K562 (cell line): ENCODE results near the gene EPHX1. TPM values are rescaled to one million over a fixed set of nuclear protein-coding genes. Genes with fewer than 3 reads are reported as not detected.

Experiments
- ATAC-seq: fragments of 200-7000 bp; cut with Tn5 transposase; 3 replicates; pipeline ENCODE4 v1.9.1; 2020; ENCODE audit warnings: moderate library complexity
- BruUV-seq: library from RNA; stranded (reverse); fragments of 400-500 nt; replicated peaks from 2 replicates; lab custom pipeline; 2021; lab: Mats Ljungman, UMichigan
- CTCF ChIA-PET: fragments of 300-600 bp; formaldehyde crosslinking; extraction: SDS; loops from one replicate; lab custom pipeline; 2021; ENCODE audit warnings: low intra/inter-chr PET ratio; lab: Yijun Ruan, JAX
- POLR2A ChIA-PET: fragments of 300-600, 350-650 bp; sonication (Branson Sonifier 250); formaldehyde crosslinking; extraction: SDS; loops from one replicate; lab custom pipeline; 2021; ENCODE audit warnings: antibody characterized with exemption, inconsistent platforms; lab: Yijun Ruan, JAX
- DNase-seq, 4 experiments: peaks; one replicate each; pipeline versions ENCODE4 v3.0.0 to v3.0.0-alpha.2; 2011 to 2018; ENCODE audit warnings: low spot score in 3 of 4, mixed read lengths in 3 of 4; ENCODE audit errors: extremely low read depth in 1 of 4
- FAIRE-seq: peaks from 2 replicates; lab custom pipeline; 2011; peaks lifted over from hg19 to GRCh38; lab: Jason Lieb, UNC
- H2AFZ ChIP-seq: 2 replicates; pipeline ENCODE4 v1.6.0; 2011; ENCODE audit warnings: low read depth, low read length, control low read depth, inconsistent platforms
- H3K27ac ChIP-seq: fragments of 200-600 bp; 3 replicates; pipeline ENCODE4 v1.8.0; 2011; ENCODE audit warnings: low read depth, mild to moderate bottlenecking, control low read depth, inconsistent platforms, low read length, moderate library complexity, mixed read lengths; ENCODE audit errors: extremely low read depth
- H3K27me3 ChIP-seq, 2 experiments: fragments of 300-600 bp in 1 of 2; 2 replicates in 1 of 2; 3 replicates in 1 of 2; pipeline versions ENCODE4 v1.6.0 to v1.8.0; 2011; ENCODE audit warnings: inconsistent platforms in 2 of 2, low read length in 2 of 2, mild to moderate bottlenecking in 1 of 2, mixed read lengths in 1 of 2, moderate library complexity in 1 of 2; ENCODE audit not compliant: control insufficient read depth in 2 of 2, insufficient read depth in 2 of 2
- H3K36me3 ChIP-seq: fragments of 300-600 bp; 3 replicates; pipeline ENCODE4 v1.8.0; 2011; ENCODE audit warnings: mild to moderate bottlenecking, low read length, inconsistent platforms; ENCODE audit not compliant: control insufficient read depth, insufficient read depth
- H3K4me1 ChIP-seq, 2 experiments: fragments of 200-600 bp in 1 of 2; replicated peaks in 1 of 2; 2 replicates in 1 of 2; 3 replicates in 1 of 2; pipeline versions ENCODE4 v1.5.1 to v1.8.0; 2011; ENCODE audit warnings: inconsistent platforms in 2 of 2, low read length in 2 of 2, mild to moderate bottlenecking in 1 of 2, mixed read lengths in 1 of 2, moderate library complexity in 1 of 2; ENCODE audit not compliant: control insufficient read depth in 2 of 2, insufficient read depth in 2 of 2
- H3K4me2 ChIP-seq: 2 replicates; pipeline ENCODE4 v1.6.1; 2011; ENCODE audit warnings: low read length, control low read depth, inconsistent platforms, mixed read lengths; ENCODE audit not compliant: insufficient read depth
- H3K4me3 ChIP-seq: fragments of 200-600 bp; sonication (generic), shearing (Covaris generic); 2 replicates; pipeline ENCODE4 v1.5.1; 2016; ENCODE audit warnings: control low read depth, inconsistent platforms
- H3K79me2 ChIP-seq: fragments of 200-600 bp; 3 replicates; pipeline ENCODE4 v1.8.0; 2011; ENCODE audit warnings: low read length, inconsistent platforms; ENCODE audit not compliant: control insufficient read depth, insufficient read depth
- H3K9ac ChIP-seq, 2 experiments: 2 replicates each; pipeline versions ENCODE4 v1.6.0 to v1.6.1; 2011; ENCODE audit warnings: low read depth in 2 of 2, low read length in 2 of 2, control low read depth in 1 of 2, inconsistent platforms in 1 of 2, mild to moderate bottlenecking in 1 of 2, mixed read lengths in 1 of 2; ENCODE audit not compliant: insufficient read depth in 1 of 2
- H3K9me1 ChIP-seq: one replicate; pipeline ENCODE4 v1.6.0; 2011; ENCODE audit warnings: inconsistent platforms, mild to moderate bottlenecking, low read length, moderate library complexity; ENCODE audit not compliant: control insufficient read depth, insufficient read depth
- H3K9me3 ChIP-seq: replicated peaks from 2 replicates; pipeline ENCODE4 v1.5.1; 2011; ENCODE audit warnings: low read depth, low read length, inconsistent platforms; ENCODE audit not compliant: control insufficient read depth, insufficient read depth
- H4K20me1 ChIP-seq: replicated peaks from 2 replicates; pipeline ENCODE4 v1.6.1; 2011; ENCODE audit warnings: low read length, inconsistent platforms, mixed read lengths; ENCODE audit not compliant: control insufficient read depth, insufficient read depth
- KLF1 ChIP-seq: fragments of 450-650 bp; IDR thresholded peaks from 2 replicates; pipeline ENCODE4 v1.6.1; 2016; ENCODE audit warnings: missing genetic modification characterization, missing compliant biosample characterization
- MTF1 ChIP-seq: fragments of 250-450 bp; sonication (Bioruptor Pico); IDR thresholded peaks from 2 replicates; pipeline ENCODE4 v1.9.0; 2021; ENCODE audit warnings: moderate library complexity, mild to moderate bottlenecking, inconsistent platforms, borderline replicate concordance
- RREB1 ChIP-seq: fragments of 250-450 bp; sonication (Bioruptor Pico); IDR thresholded peaks from 2 replicates; pipeline ENCODE4 v1.4.0; 2020
- ZFPM2 ChIP-seq: fragments of 250-450 bp; sonication (Bioruptor Pico); IDR thresholded peaks from 2 replicates; pipeline ENCODE4 v1.5.1; 2022; ENCODE audit warnings: mild to moderate bottlenecking
- WGBS: fragments of 100-300 bp; shearing (Covaris generic); methylation state at CpG from one replicate; pipeline ENCODE4 v1.1.6; 2016; ENCODE audit warnings: low coverage, mixed read lengths; ENCODE audit not compliant: insufficient coverage; ENCODE audit errors: missing lambda C conversion rate; 5-methylcytosine and 5-hydroxymethylcytosine counted together
- in situ Hi-C: fragments of 300-500 bp; cut with MboI; formaldehyde crosslinking; loops from 4 replicates; pipeline ENCODE4 v1.15.0; 2018; ENCODE audit warnings: inconsistent platforms, mixed read lengths
- intact Hi-C: fragments of 100-400 bp; cut with micrococcal nuclease; formaldehyde crosslinking; loops from 2 replicates; pipeline ENCODE4 v1.14.2; 2022
- polyA plus RNA-seq, 8 experiments: library from polyadenylated mRNA; depleted of rRNA in 4 of 8; stranded (reverse) in 5 of 8; unstranded in 3 of 8; fragments of >200 nt; fragmentation: Nextera tagmentation in 2 of 8; fragmentation: Illumina TruSeq in 1 of 8; extraction: Ambion mirVana in 2 of 8; extraction: Trizol in 1 of 8; gene quantifications; 2 replicates each; pipeline versions ENCODE4 v1.2.1 to v1.2.3, GENCODE V29; 2011 to 2014; ENCODE audit warnings: inconsistent platforms in 1 of 8, missing spikeins in 1 of 8
- total RNA-seq, 7 experiments: library from RNA; depleted of rRNA in 6 of 7; stranded (reverse); fragments of >200 nt in 6 of 7; fragmentation: Illumina TruSeq in 2 of 7; extraction: Trizol in 2 of 7; gene quantifications; 2 replicates each; pipeline versions ENCODE4 v1.2.1 to v1.2.3, GENCODE V29; 2011 to 2021; ENCODE audit warnings: low replicate concordance in 1 of 7

Gene EPHX1
- total and polyA plus RNA-seq, 9 of the 15 experiments (the other 6 are each of a cell fraction or from before 2014, with no cell fraction given), result 0.21 to 27.0 (median 6.7) TPM

DNA sequence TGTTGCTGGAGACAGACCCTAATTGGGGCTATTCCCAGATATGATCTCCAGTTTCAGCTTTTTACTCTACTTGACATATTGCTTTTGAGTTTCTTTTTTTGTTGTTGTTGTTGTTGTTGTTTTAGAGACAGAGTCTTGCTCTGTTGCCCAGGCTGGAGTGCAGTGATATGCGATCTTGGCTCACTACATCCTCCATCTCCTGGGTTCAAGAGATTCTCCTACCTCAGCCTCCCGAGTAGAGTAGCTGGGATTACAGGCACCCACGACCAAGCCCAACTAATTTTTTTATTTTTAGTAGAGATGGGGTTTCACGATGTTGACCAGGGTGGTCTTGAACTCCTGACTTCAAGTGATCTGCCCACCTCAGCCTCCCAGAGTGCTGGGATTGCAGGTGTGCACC, 33.6 kb upstream of the EPHX1 start:
- Histone ChIP-seq H3K9ac (no peak overlapping the region), H3K9me1 (peaks cover 5% of the 10 kb centered on the region), H3K27me3 (no peaks in the 10 kb centered on the region), H3K4me2 (no peak overlapping the region), H3K27ac (no peak overlapping the region), H3K79me2 (peaks cover 42% of the 10 kb centered on the region), H3K9me3 (no peaks in the 10 kb centered on the region), H4K20me1 (peaks cover 14% of the 10 kb centered on the region; the same call in 1 of the 2 replicates), H3K36me3 (peaks cover 31% of the 10 kb centered on the region), H3K4me3 (no peak overlapping the region), H3K4me1 (peaks cover 9 to 17% of the 10 kb centered on the region in 2 experiments; a peak in 4 of 5 replicates), H2AFZ (no peak overlapping the region)
- intact Hi-C loops (loop anchor here (2.0 kb wide), 2 partner anchors 35 to 71 kb away; partner anchors contain the start of gene EPHX1), in situ Hi-C loops (loop anchor here (5.0 kb wide), 1 partner anchor 299 kb away; no protein-coding TSS in a partner anchor)
- POLR2A ChIA-PET, result interaction anchor here (0.6 to 1.4 kb wide), 2 partner anchors 11 to 335 kb away, joined by 3 read pairs; no protein-coding TSS in a partner anchor
- CTCF ChIA-PET, result interaction anchor here (0.9 to 1.3 kb wide), 2 partner anchors 33 to 69 kb away, joined by 3 read pairs; no protein-coding TSS in a partner anchor
- DNase-seq (no peak), FAIRE-seq (no peak), ATAC-seq (no peak)
- 48% methylated on average over 4 of the region's 4 CpGs for WGBS
- BruUV-seq, result no TSS peak
- TF ChIP-seq MTF1 (CRISPR knock-in tag) (0 out of 2 replicates have a peak, but pooled peaks have one; percentile 55), ZFPM2 (CRISPR knock-in tag) (no peak), RREB1 (CRISPR knock-in tag) (no peak), KLF1 (tag) (no peak)
